Astrocyte (in vitro differentiated cells and primary cell): ENCODE data around the gene RAPGEF6. TPM values are rescaled to one million over a fixed set of nuclear protein-coding genes. Genes with fewer than 3 reads are reported as not detected.

ENCODE experiments used
- DNase-seq: peaks from one replicate; pipeline ENCODE4 v3.0.0-alpha.2; 2010; ENCODE audit warnings: low read depth
- FAIRE-seq: peaks from 2 replicates; lab custom pipeline; 2011; peaks lifted over from hg19 to GRCh38; lab: Jason Lieb, UNC
- H2AFZ ChIP-seq: 2 replicates; pipeline ENCODE4 v1.6.0; 2012; ENCODE audit warnings: low read depth, low read length, inconsistent platforms
- H3K27ac ChIP-seq: 2 replicates; pipeline ENCODE4 v1.5.1; 2011; ENCODE audit warnings: low read depth, low read length, inconsistent platforms
- H3K27me3 ChIP-seq: 2 replicates; pipeline ENCODE4 v1.6.0; 2011; ENCODE audit warnings: low read length, inconsistent platforms; ENCODE audit not compliant: insufficient read depth
- H3K36me3 ChIP-seq: 2 replicates; pipeline ENCODE4 v1.5.1; 2011; ENCODE audit warnings: low read length, inconsistent platforms; ENCODE audit not compliant: insufficient read depth
- H3K4me1 ChIP-seq: 2 replicates; pipeline ENCODE4 v1.5.1; 2011; ENCODE audit warnings: low read length, inconsistent platforms; ENCODE audit not compliant: insufficient read depth
- H3K4me2 ChIP-seq: 2 replicates; pipeline ENCODE4 v1.6.0; 2012; ENCODE audit warnings: low read length, inconsistent platforms
- H3K4me3 ChIP-seq: 2 replicates; pipeline ENCODE4 v1.5.1; 2011; ENCODE audit warnings: low read depth, mild to moderate bottlenecking, low read length, inconsistent platforms; ENCODE audit not compliant: insufficient read depth
- H3K79me2 ChIP-seq: 2 replicates; pipeline ENCODE4 v1.6.0; 2012; ENCODE audit warnings: mild to moderate bottlenecking, low read length, inconsistent platforms; ENCODE audit not compliant: insufficient read depth
- H3K9ac ChIP-seq: 2 replicates; pipeline ENCODE4 v1.6.0; 2012; ENCODE audit warnings: mild to moderate bottlenecking, low read length, inconsistent platforms
- H3K9me3 ChIP-seq: 2 replicates; pipeline ENCODE4 v1.5.1; 2012; ENCODE audit warnings: low read depth, mild to moderate bottlenecking, low read length, inconsistent platforms; ENCODE audit not compliant: insufficient read depth
- H4K20me1 ChIP-seq: 2 replicates; pipeline ENCODE4 v1.6.0; 2012; ENCODE audit warnings: low read length, inconsistent platforms; ENCODE audit not compliant: insufficient read depth
- H3K27ac Mint-ChIP-seq: one replicate; pipeline ENCODE4 v1.8.0; 2021; ENCODE audit warnings: mild to moderate bottlenecking, mixed read lengths; ENCODE audit not compliant: unreplicated experiment
- H3K27me3 Mint-ChIP-seq: one replicate; pipeline ENCODE4 v1.8.0; 2021; ENCODE audit warnings: low read depth, mixed read lengths; ENCODE audit not compliant: unreplicated experiment
- H3K36me3 Mint-ChIP-seq: one replicate; pipeline ENCODE4 v1.8.0; 2021; ENCODE audit warnings: low read depth, mixed read lengths; ENCODE audit not compliant: unreplicated experiment
- H3K4me1 Mint-ChIP-seq: one replicate; pipeline ENCODE4 v1.8.0; 2021; ENCODE audit warnings: low read depth, mixed read lengths; ENCODE audit not compliant: unreplicated experiment
- H3K4me3 Mint-ChIP-seq: one replicate; pipeline ENCODE4 v1.8.0; 2021; ENCODE audit warnings: mild to moderate bottlenecking, moderate library complexity, mixed read lengths; ENCODE audit not compliant: unreplicated experiment
- H3K9me3 Mint-ChIP-seq: one replicate; pipeline ENCODE4 v1.8.0; 2021; ENCODE audit warnings: mild to moderate bottlenecking, mixed read lengths; ENCODE audit not compliant: unreplicated experiment
- CTCF ChIP-seq: IDR thresholded peaks from 2 replicates; pipeline ENCODE4 v1.5.1; 2011; ENCODE audit warnings: low read depth, mild to moderate bottlenecking, inconsistent platforms, low read length, moderate library complexity; ENCODE audit not compliant: insufficient read depth
- EZH2 ChIP-seq: IDR thresholded peaks from 2 replicates; pipeline ENCODE4 v1.6.1; 2012; ENCODE audit warnings: mild to moderate bottlenecking, low read length, inconsistent platforms; ENCODE audit not compliant: insufficient read depth
- total RNA-seq: library from RNA; stranded (reverse); gene quantifications from 2 replicates; pipeline ENCODE4 v1.2.1, GENCODE V29; 2021

The RAPGEF6 gene
- total RNA-seq, 1 donor from 2014 or later: 14.9 TPM

GRCh38 chr5:131413605-131414559 lies 221.1 kb downstream of the RAPGEF6 start:
- H3K9me3 Mint-ChIP-seq: peaks cover 2% of the 10 kb centered on the region
- Histone ChIP-seq H3K36me3 (no peaks in the 10 kb centered on the region), H3K27ac (no peak overlapping the region), H3K27me3 (no peaks in the 10 kb centered on the region), H2AFZ (no peak overlapping the region), H3K79me2 (no peaks in the 10 kb centered on the region), H3K4me2 (no peak overlapping the region), H3K4me1 (no peaks in the 10 kb centered on the region), H3K9me3 (no peaks in the 10 kb centered on the region), H3K9ac (no peak overlapping the region), H4K20me1 (no peaks in the 10 kb centered on the region), H3K4me3 (no peak overlapping the region)
- no peaks in the 10 kb centered on the region for H3K27me3 Mint-ChIP-seq
- H3K4me3 Mint-ChIP-seq: no peak overlapping the region
- TF ChIP-seq EZH2 (no peak), CTCF (no peak)
- FAIRE-seq (no peak), DNase-seq (no peak)
- H3K36me3 Mint-ChIP-seq: peaks cover 7% of the 10 kb centered on the region
- peaks cover 4% of the 10 kb centered on the region for H3K4me1 Mint-ChIP-seq
- H3K27ac Mint-ChIP-seq: no peak overlapping the region

GRCh38 chr5:131406975-131407638 lies 227.9 kb downstream of the RAPGEF6 start:
- Histone ChIP-seq H2AFZ (no peak overlapping the region), H3K36me3 (peaks cover 6% of the 10 kb centered on the region), H3K9me3 (no peaks in the 10 kb centered on the region), H3K4me2 (no peak overlapping the region), H3K27me3 (no peaks in the 10 kb centered on the region), H3K27ac (no peak overlapping the region), H4K20me1 (no peaks in the 10 kb centered on the region), H3K79me2 (no peaks in the 10 kb centered on the region), H3K4me1 (no peaks in the 10 kb centered on the region), H3K9ac (no peak overlapping the region), H3K4me3 (no peak overlapping the region)
- DNase-seq: no peak
- FAIRE-seq: no peak
- Mint-ChIP-seq H3K9me3 (peaks cover 14% of the 10 kb centered on the region), H3K4me1 (no peaks in the 10 kb centered on the region), H3K4me3 (no peak overlapping the region), H3K27me3 (no peaks in the 10 kb centered on the region), H3K27ac (no peak overlapping the region), H3K36me3 (peaks cover 23% of the 10 kb centered on the region)
- no peak for TF ChIP-seq EZH2
- no peak for TF ChIP-seq CTCF
